NT2/D1 (cell line): ENCODE data around the gene CPNE5.

Source experiments
- DNase-seq: peaks from one replicate; pipeline ENCODE4 v3.0.0-alpha.2; 2011; ENCODE audit warnings: low read depth, low spot score
- H3K27me3 ChIP-seq: 2 replicates; pipeline ENCODE4 v1.6.0; 2011; ENCODE audit warnings: mild to moderate bottlenecking; ENCODE audit not compliant: insufficient read length, insufficient read depth
- H3K36me3 ChIP-seq: 2 replicates; pipeline ENCODE4 v1.6.1; 2011; ENCODE audit warnings: mild to moderate bottlenecking, low read length, mixed read lengths; ENCODE audit not compliant: insufficient read depth, insufficient read length
- H3K4me1 ChIP-seq: 2 replicates; pipeline ENCODE4 v1.5.1; 2011; ENCODE audit not compliant: insufficient read depth, insufficient read length
- H3K4me3 ChIP-seq: 2 replicates; pipeline ENCODE4 v1.5.1; 2011; ENCODE audit warnings: low read depth; ENCODE audit not compliant: insufficient read length
- H3K9ac ChIP-seq: 2 replicates; pipeline ENCODE4 v1.6.0; 2011; ENCODE audit warnings: low read depth; ENCODE audit not compliant: insufficient read length
- H3K9me3 ChIP-seq: 2 replicates; pipeline ENCODE4 v1.5.1; 2011; ENCODE audit warnings: mild to moderate bottlenecking, low read length; ENCODE audit not compliant: insufficient read depth
- SUZ12 ChIP-seq: IDR thresholded peaks from 2 replicates; pipeline ENCODE4 v1.6.1; 2011; ENCODE audit not compliant: insufficient read length, insufficient read depth; ENCODE audit errors: extremely low read depth
- YY1 ChIP-seq: IDR thresholded peaks from 2 replicates; pipeline ENCODE4 v1.6.1; 2011; ENCODE audit not compliant: insufficient read length, insufficient read depth
- ZNF274 ChIP-seq: IDR thresholded peaks from 2 replicates; pipeline ENCODE4 v1.6.1; 2011; ENCODE audit warnings: mild to moderate bottlenecking, low read depth, low read length

Gene CPNE5

GRCh38 chr6:36700831-36701230 is 138.4 kb downstream of the CPNE5 start:
- H3K36me3 ChIP-seq = no peaks in the 10 kb centered on the region
- DNase-seq = no peak
- no peaks in the 10 kb centered on the region for H3K27me3 ChIP-seq
- no peak overlapping the region for H3K4me3 ChIP-seq
- no peaks in the 10 kb centered on the region for H3K9me3 ChIP-seq
- no peaks in the 10 kb centered on the region for H3K4me1 ChIP-seq
- H3K9ac ChIP-seq = no peak overlapping the region
- TF ChIP-seq SUZ12 = no peak
- no peak for TF ChIP-seq ZNF274

GRCh38 chr6:36700071-36700812 is 139.0 kb downstream of the CPNE5 start:
- no peak for DNase-seq
- Histone ChIP-seq H3K27me3 (no peaks in the 10 kb centered on the region), H3K9ac (no peak overlapping the region), H3K9me3 (no peaks in the 10 kb centered on the region), H3K4me3 (no peak overlapping the region), H3K4me1 (no peaks in the 10 kb centered on the region), H3K36me3 (no peaks in the 10 kb centered on the region)
- TF ChIP-seq SUZ12 = no peak
- no peak for TF ChIP-seq ZNF274
- TF ChIP-seq YY1 = no peak

- no peaks in the 10 kb centered on the region for H3K36me3 ChIP-seq
- no peaks in the 10 kb centered on the region for H3K27me3 ChIP-seq
- no peaks in the 10 kb centered on the region for H3K9me3 ChIP-seq
- no peak overlapping the region for H3K9ac ChIP-seq
- no peaks in the 10 kb centered on the region for H3K4me1 ChIP-seq
- TF ChIP-seq SUZ12 (no peak), ZNF274 (no peak), YY1 (no peak)
- DNase-seq = no peak
- H3K4me3 ChIP-seq = no peak overlapping the region
These were observed 139.9 kb downstream of the CPNE5 start for GRCh38 chr6:36699348-36699747.

- TF ChIP-seq ZNF274 (no peak), SUZ12 (no peak), YY1 (no peak)
- H3K4me1 ChIP-seq = no peaks in the 10 kb centered on the region
- H3K27me3 ChIP-seq = no peaks in the 10 kb centered on the region
- no peak overlapping the region for H3K4me3 ChIP-seq
- no peak for DNase-seq
- H3K36me3 ChIP-seq = no peaks in the 10 kb centered on the region
- H3K9me3 ChIP-seq = no peaks in the 10 kb centered on the region
- H3K9ac ChIP-seq = no peak overlapping the region
These were observed 140.4 kb downstream of the CPNE5 start for GRCh38 chr6:36698871-36699271.

GRCh38 chr6:36698196-36698595 is 141.0 kb downstream of the CPNE5 start:
- H3K9ac ChIP-seq = no peak overlapping the region
- H3K36me3 ChIP-seq = no peaks in the 10 kb centered on the region
- TF ChIP-seq ZNF274 (no peak), YY1 (no peak), SUZ12 (no peak)
- no peak for DNase-seq
- H3K27me3 ChIP-seq = no peaks in the 10 kb centered on the region
- no peaks in the 10 kb centered on the region for H3K4me1 ChIP-seq
- no peak overlapping the region for H3K4me3 ChIP-seq
- no peaks in the 10 kb centered on the region for H3K9me3 ChIP-seq

- no peaks in the 10 kb centered on the region for H3K4me1 ChIP-seq
- TF ChIP-seq SUZ12 = no peak
- no peak for TF ChIP-seq YY1
- TF ChIP-seq ZNF274 = no peak
- no peak within 1 kb of the TSS for H3K9ac ChIP-seq
- no peaks in the 10 kb centered on the region for H3K27me3 ChIP-seq
- no peaks in the 10 kb centered on the region for H3K9me3 ChIP-seq
- H3K4me3 ChIP-seq = no peak within 1 kb of the TSS
- no peaks in the 10 kb centered on the region for H3K36me3 ChIP-seq
- DNase-seq = no peak
These were observed 141.8 kb downstream of the CPNE5 start, which contains the start of gene RAB44 for GRCh38 chr6:36697481-36697903. Gene RAB44 (plus strand): TSS chr6:36697826. CDS start chr6:36704236, 6,410 bp downstream.

- Histone ChIP-seq H3K27me3 (no peaks in the 10 kb centered on the region), H3K4me3 (no peak overlapping the region), H3K36me3 (no peaks in the 10 kb centered on the region), H3K9ac (no peak overlapping the region), H3K9me3 (no peaks in the 10 kb centered on the region), H3K4me1 (no peaks in the 10 kb centered on the region)
- no peak for DNase-seq
- TF ChIP-seq SUZ12 = no peak
- TF ChIP-seq ZNF274 = no peak
- TF ChIP-seq YY1 = no peak
These were observed 143.8 kb downstream of the CPNE5 start for GRCh38 chr6:36695414-36695813.
